ENCODE measurements around the gene SPANXA1.
"Not testable (repeated sequence)": the region's sequence is repeated elsewhere in the genome, so short reads cannot be mapped to it uniquely, and the experiment has no call there.

SPANXA1 gene

GRCh38 chrX:141584638-141585037 lies at the start of gene SPANXA1:
SPANXA1 (minus strand) TSS chrX:141584738; CDS start chrX:141584678, 60 bp downstream.
- DNase-seq = not testable (repeated sequence)

GRCh38 chrX:141632124-141632523 lies 47.6 kb upstream of the SPANXA1 start:
- no peak for DNase-seq

GRCh38 chrX:141619336-141619735 lies 34.8 kb upstream of the SPANXA1 start:
- no peak for DNase-seq

GRCh38 chrX:141609111-141609510 lies 24.6 kb upstream of the SPANXA1 start:
- no peak for DNase-seq

GRCh38 chrX:141589408-141589807 lies 4.9 kb upstream of the SPANXA1 start, which contains the start of gene SPANXA2:
SPANXA2 (plus strand) TSS chrX:141589708; CDS start chrX:141589768, 60 bp downstream.
- not testable (repeated sequence) for DNase-seq

- not testable (repeated sequence) for DNase-seq
These were observed 42.0 kb downstream of the SPANXA1 start for GRCh38 chrX:141542551-141542950.
